GM21367 (cell line): ENCODE data around the gene PGAP6.
"Not testable (repeated sequence)": the region's sequence is repeated elsewhere in the genome, so short reads cannot be mapped to it uniquely, and the experiment has no call there.

Experiments used
- ATAC-seq: cut with Tn5 transposase; IDR thresholded peaks from one replicate; pipeline ENCODE4 v1.9.1; 2021; ENCODE audit not compliant: unreplicated experiment

Gene PGAP6

DNA sequence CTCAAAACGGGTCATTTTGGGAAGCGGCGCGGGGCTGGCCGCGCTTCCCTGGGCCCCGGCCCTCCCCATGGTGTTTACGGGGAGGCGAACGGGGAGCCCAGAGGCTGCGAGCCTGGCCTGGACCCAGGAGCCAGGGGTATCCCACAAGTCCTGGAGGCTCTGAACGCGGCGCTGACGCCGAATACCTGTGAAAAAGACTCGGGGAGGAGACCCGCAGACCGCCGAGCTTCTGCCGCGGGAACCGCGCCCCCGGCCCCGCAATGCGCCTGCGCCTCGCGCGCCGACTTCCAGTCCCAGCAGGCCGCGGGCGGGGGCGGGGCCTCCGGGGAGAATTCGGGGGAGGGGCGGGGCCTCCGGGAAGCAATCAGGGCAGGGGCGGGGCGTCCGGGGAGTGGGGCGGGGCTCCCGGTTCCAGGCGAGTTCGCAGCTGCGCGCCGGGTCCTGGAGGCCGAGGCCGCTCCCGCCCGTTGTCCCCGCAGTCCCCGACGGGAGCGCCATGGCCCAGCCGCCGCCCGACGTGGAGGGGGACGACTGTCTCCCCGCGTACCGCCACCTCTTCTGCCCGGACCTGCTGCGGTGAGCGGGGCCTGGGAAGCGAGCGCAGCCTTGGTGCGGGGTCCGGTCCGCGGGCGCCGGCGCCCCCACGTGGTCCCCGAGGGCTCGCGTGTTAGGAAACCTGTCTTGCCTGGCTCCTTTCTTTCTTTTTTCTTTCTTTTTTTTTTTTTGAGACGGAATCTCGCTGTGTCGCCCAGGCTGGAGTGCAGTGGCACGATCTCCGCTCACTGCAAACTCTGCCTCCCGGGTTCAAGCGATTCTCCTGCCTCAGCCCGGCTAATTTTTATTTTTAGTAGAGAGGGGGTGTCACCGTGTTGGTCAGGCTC lies 19.9 kb upstream of the PGAP6 start, which contains the start of gene DECR2:
Gene DECR2 (plus strand): TSS at position 418 of the 881 bp plus-strand sequence. CDS start 79 bp downstream, at position 497.
- ATAC-seq: no peak

DNA sequence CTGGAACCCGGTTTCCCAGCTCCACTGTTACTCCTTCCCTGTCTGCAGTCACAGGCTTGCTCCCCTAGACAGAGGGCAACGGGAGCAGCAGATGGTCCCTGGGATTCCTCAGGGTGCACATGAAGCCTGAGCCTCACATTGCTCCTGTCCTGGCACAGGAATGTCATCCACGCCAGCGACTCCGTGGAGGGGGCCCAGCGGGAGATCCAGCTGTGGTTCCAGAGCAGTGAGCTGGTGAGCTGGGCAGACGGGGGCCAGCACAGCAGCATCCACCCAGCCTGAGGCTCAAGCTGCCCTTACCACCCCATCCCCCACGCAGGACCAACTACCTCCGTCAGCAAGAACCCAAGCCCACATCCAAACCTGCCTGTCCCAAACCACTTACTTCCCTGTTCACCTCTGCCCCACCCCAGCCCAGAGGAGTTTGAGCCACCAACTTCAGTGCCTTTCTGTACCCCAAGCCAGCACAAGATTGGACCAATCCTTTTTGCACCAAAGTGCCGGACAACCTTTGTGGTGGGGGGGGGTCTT lies 18.3 kb upstream of the PGAP6 start:
- no peak for ATAC-seq

DNA sequence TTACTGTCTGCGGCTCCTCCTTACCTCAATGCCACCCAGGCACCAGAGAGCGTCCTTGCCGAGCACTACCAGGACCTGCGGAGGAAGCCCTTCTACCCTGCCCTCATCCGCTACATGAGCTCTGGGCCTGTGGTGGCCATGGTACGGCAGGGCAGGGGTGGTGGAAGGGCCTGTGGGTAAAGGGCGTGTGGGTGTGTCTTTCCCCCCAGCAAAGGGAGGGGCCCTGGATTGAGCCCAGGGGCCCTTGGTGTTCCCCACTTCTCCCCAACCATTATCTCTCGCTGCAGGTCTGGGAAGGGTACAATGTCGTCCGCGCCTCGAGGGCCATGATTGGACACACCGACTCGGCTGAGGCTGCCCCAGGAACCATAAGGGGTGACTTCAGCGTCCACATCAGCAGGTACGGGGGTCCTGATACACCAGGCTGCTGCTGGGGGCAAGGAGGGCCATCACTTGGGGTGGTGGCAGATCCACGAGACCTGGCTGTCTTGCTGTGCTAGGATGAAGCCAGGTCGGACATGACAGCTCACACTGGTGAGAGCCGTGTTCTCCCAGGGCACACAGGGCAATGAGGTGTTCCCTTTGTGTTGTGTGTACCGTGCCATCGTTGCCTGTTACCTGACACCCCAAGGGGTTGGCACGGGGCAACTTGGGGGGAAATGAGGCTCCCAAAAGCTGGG lies 17.7 kb upstream of the PGAP6 start:
- no peak for ATAC-seq

DNA sequence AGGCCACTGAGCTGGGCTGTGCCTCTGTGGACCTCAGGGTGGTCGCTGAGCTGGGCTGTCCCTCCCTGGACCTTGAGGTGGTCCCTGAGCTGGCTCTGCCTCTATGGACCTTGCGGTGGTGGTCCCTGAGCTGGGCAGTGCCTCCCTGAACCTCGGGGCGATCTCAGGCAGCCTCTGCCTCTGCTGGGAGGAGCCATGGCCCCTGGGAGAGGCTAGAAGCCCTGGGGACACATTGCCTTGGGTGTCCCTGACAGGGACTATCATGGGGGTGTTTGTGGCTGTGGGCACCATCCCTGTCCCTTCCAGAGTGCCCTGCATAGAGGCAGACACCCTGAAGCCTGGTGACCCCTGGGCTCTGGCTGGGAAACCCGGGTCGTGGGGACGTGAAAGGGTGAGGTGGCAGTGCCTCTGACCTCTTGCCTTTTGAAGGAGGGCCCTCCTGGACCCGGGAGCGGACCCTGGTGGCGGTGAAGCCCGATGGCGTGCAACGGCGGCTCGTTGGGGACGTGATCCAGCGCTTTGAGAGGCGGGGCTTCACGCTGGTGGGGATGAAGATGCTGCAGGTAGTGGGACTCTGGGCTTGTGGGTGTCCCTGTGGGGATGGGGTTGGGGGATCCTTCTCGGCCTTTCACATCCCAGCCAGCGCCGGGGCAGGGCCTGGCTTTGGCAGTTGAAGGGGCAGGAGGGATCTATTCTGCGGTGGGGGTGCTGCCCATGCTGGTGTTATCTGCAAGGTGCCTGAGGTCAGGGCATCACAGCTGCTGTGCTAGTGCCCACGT lies 17.0 kb upstream of the PGAP6 start:
- ATAC-seq: no peak

DNA sequence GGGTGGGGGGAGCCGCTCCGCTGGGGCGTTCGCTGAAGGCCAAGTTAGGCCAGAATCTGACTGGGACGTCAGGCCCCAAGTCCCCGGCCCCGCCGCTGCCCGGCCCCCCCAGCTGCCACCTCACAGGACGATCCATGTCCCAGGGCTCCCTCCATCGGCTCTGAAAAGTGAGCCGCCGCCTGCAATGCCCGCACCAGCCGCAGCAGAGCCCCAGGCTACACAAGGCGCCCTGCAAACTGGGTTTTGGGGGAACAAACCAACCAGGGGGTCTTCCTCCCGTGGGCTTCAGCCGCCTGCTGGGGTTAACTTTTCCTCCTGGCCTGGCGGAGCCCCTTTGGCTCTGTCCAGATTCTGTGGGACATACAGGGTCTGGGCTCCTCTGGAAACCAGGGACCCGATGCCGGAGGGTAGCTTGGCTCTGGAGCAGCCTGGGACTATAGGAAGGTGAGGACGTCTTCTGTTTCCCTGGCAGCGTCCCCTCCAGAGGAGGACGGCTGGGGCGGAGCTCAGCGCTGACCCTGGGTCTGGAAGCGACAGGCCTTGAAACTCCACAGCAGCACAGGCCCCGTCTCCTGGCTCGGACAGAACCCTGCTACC lies 16.1 kb upstream of the PGAP6 start:
- no peak for ATAC-seq

DNA sequence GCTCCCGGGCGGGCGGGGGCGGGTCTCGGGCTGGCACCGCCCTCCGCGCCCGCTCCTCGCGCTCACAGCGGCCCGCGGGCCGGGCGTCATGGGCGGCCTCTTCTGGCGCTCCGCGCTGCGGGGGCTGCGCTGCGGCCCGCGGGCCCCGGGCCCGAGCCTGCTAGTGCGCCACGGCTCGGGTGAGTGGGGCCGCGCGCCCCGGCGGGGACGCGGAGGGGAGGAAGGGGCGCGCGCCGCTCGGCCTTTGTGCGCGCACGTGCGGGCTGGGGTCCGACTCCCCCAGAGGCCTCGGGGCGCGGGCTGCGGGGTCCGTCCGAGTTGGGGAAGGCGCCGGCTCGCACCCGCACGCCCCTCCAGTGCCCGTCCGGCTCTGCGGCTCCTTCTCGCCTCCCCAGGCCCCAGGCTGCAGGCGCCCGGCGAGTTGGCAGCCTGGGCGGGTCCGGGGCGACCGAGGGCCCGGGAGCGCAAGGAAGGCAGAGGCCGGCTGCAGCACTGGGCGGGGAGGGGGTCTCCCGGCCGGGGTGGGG lies 15.4 kb upstream of the PGAP6 start, which contains the start of gene NME4:
Gene NME4 (plus strand): TSS at position 65 of the 527 bp plus-strand sequence. CDS start 24 bp downstream, at position 89.
- no peak for ATAC-seq

DNA sequence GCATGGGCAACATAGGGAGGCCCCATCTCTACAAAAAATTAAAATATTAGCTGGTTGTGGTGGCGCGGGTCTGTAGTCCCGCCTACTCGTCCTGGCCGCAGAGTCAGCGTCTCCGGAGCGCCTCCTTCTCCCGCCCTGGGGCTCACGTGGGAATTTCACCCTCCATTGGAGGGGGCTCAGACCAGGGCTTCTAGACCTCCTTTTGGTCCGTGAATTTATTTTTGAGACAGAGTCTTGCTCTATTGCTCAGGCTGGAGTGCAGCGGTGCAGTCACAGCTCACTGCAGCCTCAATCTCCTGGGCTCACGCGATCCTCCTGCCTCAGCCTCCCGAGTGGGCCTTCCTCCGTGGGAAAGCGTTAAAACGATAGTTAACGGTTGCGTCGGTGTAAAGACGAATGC lies 14.8 kb upstream of the PGAP6 start:
- ATAC-seq: no peak

DNA sequence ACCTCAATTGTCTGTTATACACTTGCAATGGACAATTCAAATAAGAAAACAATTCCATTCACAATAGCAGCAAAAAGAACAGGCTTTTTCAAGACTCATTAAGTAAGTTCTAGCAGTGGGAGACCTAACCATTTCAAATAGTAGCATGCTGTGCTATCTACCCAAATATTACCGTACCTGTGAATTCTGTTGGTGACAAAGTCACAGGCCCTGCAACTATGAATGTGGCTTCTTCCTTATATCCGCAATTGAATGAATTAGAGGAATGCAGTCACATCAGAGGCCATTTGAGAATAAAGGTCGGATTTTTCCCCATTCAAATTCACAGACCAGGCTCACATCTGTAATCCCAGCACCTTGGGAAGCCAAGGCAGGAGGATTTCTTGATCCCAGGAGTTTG lies 14.4 kb upstream of the PGAP6 start:
- ATAC-seq: no peak

DNA sequence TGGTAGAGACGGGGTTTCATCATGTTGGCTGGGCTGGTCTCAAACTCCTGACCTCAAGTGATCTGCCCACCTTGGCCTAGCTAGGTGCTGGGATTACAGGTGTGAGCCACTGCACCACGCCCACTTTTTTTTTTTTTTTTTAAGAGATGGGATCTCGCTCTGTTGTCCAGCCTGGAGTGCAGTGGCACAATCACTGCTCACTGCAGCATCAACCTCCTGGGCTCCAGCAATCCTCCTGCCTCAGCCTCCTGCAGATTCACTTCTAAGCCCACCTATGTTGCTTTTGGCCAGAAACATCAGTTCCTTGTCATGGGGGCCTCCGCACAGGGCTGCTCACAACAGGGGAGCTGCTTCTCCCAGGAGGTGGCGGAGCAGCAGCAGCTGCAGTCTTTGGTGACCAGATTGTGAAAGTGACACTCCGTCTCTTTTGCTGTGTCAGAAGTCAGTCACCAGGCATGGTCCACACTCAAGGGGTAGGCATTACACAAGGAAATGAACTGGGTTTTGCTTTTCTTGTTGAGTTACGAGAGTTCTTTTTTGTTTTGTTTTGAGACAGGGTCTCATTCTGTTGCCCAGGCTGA lies 10.8 kb upstream of the PGAP6 start:
- no peak for ATAC-seq

DNA sequence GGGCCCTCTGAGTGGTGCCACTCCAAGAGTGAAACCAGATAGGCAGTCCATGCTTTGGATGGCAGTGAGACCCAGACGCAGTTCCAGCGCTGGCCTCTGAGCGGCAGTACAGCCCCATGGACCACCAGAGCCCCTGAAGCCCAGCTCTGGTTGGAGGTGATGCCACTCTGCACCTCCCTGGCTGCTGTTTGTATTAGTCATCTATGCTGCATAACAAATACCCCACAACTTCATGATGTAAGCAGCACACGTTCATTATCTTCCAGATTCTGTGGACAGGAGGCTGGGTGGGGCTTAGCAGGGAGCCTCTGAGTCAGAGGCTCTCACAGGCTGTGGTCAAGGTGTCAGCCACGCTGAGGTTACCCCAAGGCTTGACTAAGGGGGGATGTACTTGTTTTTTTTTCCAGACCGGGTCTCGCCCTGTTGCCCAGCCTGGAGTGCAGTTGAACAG lies 10.1 kb upstream of the PGAP6 start:
- ATAC-seq: no peak

DNA sequence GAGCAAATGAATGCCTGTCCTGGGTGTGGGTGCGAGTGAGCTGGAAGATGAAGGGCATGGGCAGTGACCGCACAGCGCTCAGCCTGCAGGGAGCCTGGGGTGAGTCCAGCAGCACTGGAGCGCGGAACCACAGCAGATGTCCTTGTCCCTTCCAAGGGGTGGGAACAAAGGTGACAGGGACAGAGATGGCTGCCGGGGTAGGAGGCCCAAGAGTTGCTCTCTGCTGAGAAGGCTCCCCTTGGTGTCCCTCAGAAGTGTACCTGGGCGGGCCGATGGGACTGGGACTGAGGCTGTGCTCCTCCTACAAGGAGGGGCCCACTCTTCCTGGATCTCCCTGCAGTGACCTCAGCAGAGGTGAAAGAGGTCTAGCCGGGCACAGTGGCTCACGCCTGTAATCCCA lies 7.6 kb upstream of the PGAP6 start:
- no peak for ATAC-seq

DNA sequence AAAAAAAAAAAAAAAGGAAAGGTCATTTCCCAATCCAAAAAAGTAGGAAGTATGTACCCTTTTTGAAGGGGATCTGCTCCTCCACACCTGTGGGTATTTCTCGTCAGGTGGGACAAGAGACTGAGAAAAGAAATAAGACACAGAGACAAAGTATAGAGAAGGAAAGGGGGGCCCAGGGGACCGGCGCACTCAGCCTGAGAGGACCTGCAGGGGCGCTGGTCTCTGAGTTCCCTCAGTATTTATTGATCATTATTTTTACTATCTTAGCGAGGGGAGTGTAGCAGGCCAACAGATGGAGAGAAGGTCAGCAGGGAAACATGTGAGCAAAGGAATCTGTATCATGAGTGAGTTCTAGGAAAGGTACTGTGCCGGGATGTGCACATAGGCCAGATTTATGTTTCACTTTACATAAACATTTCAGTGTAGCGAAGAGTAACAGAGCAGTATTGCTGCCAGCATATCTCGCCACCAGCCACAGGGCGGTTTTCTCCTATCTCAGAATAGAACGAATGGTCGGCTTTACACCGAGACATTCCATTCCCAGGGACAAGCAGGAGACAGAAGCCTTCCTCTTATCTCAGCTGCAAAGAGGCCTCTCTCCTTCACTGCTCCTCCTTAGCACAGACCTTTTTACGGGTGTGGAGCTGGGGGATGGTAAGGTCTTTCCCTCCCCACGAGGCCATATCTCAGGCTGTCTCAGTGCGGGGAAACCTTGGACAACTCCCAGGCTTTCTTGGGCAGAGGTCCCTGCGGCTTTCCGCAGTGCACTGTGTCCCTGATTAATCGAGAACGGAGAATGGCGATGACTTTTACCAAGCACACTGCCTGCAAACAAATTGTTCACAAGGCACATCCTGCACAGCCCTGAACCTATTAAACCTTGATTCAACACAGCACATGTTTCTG lies 6.2 kb upstream of the PGAP6 start:
- not testable (repeated sequence) for ATAC-seq

DNA sequence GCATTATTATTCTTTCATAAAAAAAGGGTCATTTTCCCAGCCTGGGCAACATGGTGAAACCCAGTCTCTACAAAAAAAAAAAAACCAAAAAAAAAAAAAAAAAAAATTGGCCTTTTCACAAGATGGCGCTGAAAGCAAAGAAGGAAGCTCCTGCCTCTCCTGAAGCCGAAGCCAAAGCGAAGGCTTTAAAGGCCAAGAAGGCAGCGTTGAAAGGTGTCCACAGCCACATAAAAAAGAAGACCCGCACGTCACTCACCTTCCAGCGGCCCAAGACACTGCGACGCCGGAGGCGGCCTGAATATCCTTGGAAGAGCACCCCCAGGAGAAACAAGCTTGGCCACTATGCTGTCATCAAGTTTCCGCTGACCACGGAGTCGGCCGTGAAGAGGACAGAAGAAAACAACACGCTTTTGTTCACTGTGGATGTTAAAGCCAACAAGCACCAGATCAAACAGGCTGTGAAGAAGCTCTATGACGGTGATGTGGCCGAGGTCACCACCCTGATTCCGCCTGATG lies 4.9 kb upstream of the PGAP6 start:
- ATAC-seq: no peak

DNA sequence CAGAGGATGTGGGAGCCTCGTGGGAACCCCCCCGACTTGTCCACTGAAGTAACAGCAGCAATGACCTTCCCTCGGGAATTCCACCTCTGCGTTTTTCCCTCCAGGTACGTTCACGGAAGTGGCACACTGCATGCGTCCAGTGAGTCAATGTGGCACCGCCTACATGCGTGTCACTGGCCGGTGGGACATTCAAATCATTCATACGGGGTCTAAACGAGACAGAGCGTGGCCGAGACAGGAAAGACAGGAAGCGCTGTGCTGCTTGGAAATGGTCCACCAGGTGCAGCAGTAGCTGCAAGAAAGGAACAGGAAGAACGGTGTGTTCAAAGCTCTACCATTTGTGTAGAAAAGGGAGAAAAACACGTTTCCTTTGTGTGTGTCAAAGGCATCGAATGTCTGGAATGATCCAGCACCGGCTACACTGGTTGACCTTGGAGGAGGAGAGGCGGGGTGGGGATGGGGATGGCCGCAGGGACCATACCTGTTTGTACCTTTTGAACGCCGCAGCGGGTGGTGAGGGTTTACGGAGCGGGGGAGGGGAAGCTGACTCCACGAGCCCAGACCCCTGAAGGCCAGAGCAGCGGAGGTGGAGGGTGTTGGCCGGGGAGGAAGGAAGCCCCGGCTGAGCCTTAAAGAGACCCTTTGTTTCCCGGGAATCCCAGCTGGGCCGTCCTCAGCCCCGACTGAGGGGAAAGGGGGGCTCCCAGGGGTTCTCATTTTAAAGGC lies 1.7 kb upstream of the PGAP6 start:
- ATAC-seq: no peak

DNA sequence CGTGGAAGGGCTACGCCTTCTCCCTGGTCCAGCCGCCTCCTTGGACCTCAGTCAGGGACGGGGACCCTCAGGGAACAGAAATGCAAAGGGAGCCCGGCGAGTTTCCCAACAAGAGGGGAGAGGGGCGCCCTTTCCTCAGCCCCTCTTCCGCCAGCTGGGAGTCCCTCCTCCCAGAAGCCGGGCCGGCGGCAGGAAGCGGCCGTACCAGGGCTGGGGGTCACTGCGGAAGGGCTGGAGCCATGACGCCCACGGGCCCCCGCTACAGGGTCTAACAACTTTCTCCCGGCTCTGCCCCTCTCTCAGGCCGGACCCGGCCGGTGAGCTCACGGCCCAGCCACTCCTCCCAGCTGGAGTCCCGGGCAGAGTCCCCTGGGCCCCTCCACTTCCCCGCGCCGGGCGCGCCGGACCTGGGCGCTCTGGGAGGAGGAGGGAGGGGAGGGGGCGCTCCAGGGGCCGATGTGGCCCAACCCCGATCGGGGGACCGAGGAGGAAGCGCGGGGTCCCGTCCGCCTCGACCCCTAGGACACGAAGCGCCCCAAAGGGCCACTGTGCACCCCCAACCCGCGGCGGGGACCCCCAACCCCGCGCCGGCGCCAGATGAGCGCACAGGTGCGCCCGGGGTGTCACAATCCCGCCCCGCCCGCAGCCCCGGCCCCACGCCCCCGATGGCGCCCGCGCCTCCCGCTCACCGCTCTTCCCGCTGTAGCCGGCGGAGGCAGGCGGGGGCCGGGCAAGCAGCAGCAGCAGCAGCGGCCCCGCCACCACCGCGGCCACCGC lies 578 bp downstream of the PGAP6 start:
- ATAC-seq: peak; percentile 17

DNA sequence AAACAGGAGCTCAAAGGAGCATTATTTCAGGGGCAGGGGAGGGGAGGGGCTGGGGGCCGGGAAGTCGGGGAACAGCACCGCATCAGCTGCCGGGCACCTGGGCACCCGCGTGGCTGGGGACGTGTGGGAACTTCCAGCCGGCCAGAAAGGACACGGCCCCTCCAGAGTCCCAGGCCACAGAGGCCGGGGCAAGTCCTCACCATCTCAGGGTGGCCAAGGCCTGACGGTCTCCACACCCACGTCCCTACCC lies 1.1 kb downstream of the PGAP6 start:
- no peak for ATAC-seq

DNA sequence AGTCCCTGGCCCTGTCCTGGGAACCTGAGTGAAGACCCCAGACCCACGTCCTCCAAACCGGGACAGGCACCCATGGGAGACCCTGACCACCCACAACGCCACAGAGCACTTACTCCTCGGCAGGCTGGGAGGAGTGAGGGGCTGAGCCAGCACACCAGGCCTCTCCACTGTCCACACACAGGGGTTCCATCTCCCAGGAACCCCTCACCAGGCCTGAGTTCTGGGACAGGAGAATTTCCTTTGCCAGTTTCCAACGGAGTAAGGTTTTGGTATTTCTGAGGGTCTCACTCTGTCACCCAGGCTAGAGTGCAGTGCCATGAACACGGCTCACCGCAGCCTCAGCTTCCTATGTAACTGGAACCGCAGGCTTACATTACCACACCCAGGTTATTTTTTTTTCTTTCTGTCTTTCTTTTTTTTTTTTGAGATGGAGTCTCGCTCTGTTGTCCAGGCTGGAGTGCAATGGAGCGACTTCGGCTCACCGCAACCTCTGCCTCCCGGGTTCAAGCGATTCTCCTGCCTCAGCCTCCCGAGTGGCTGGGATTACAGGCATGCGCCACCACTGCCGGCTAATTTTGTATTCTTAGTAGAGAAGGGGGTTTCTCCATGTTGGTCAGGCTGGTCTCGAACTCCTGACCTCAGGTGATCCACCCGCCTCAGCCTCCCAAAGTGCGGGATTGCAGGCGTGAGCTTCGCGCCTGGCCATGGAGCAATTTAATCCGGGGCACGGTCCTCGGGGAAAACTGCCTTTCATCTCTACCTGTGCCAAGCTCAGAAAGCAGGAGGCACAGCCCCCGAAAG lies 1.6 kb downstream of the PGAP6 start:
- ATAC-seq: no peak
